Measurements from ENCODE around the gene PLCH1.

Gene PLCH1

GRCh38 chr3:155330370-155330769, 414.5 kb downstream of the PLCH1 start:
- no peak for DNase-seq

GRCh38 chr3:155329513-155330048, 415.3 kb downstream of the PLCH1 start:
- no peak for DNase-seq

- no peak for DNase-seq
These were observed 417.0 kb downstream of the PLCH1 start for GRCh38 chr3:155327871-155328270.

GRCh38 chr3:155327430-155327829, 417.4 kb downstream of the PLCH1 start:
- DNase-seq: no peak

- DNase-seq: no peak
These were observed 418.0 kb downstream of the PLCH1 start for GRCh38 chr3:155326901-155327300.

GRCh38 chr3:155326244-155326643, 418.6 kb downstream of the PLCH1 start:
- DNase-seq: no peak
